K562 (cell line): ENCODE results near the gene SLC4A1. TPM values are rescaled to one million over a fixed set of nuclear protein-coding genes. Genes with fewer than 3 reads are reported as not detected.

Experiments
- CEBPG ChIP-seq, 3 experiments: fragments of 200-800 bp in 1 of 3; sonication (Bioruptor generic) in 1 of 3; sonication (generic) in 1 of 3; formaldehyde crosslinking in 1 of 3; IDR thresholded peaks in 2 of 3; conservative IDR thresholded peaks in 1 of 3; 2 replicates each; pipeline versions ENCODE4 v1.6.1 to v1.8.0; 2016 to 2022; ENCODE audit warnings: missing compliant biosample characterization in 2 of 3, missing genetic modification characterization in 2 of 3, mild to moderate bottlenecking in 1 of 3, missing genetic modification reagents in 1 of 3
- EGR1 ChIP-seq: fragments of 450-650 bp; conservative IDR thresholded peaks from 2 replicates; pipeline ENCODE4 v1.6.1; 2017; ENCODE audit warnings: mild to moderate bottlenecking
- MYNN ChIP-seq, 2 experiments: sonication (generic); formaldehyde crosslinking in 1 of 2; IDR thresholded peaks; 2 replicates each; pipeline versions ENCODE4 v1.5.0 to v1.6.1; 2016 to 2020; ENCODE audit warnings: antibody characterized with exemption in 1 of 2, missing genetic modification reagents in 1 of 2
- RBFOX2 ChIP-seq: fragments of 200-400 bp; formaldehyde crosslinking; IDR thresholded peaks from 2 replicates; pipeline ENCODE4 v1.6.1; 2017; ENCODE audit warnings: low read depth, mild to moderate bottlenecking, low read length, moderate library complexity
- RBM34 ChIP-seq: fragments of 200-400 bp; formaldehyde crosslinking; IDR thresholded peaks from 2 replicates; pipeline ENCODE4 v1.6.1; 2018; ENCODE audit warnings: low read length, borderline replicate concordance; ENCODE audit not compliant: insufficient read depth
- SNRNP70 ChIP-seq: fragments of 200-400 bp; formaldehyde crosslinking; optimal IDR thresholded peaks from 2 replicates; pipeline ENCODE3; 2017; ENCODE audit warnings: low read depth, low read length
- SUPT5H ChIP-seq: fragments of 450-650 bp; IDR thresholded peaks from 2 replicates; pipeline ENCODE4 v1.6.1; 2016
- ZNF282 ChIP-seq: sonication (generic); formaldehyde crosslinking; IDR thresholded peaks from 2 replicates; pipeline ENCODE4 v1.8.1; 2023; ENCODE audit warnings: missing genetic modification reagents
- polyA plus RNA-seq, 8 experiments: library from polyadenylated mRNA; depleted of rRNA in 4 of 8; stranded (reverse) in 5 of 8; unstranded in 3 of 8; fragments of >200 nt; fragmentation: Nextera tagmentation in 2 of 8; fragmentation: Illumina TruSeq in 1 of 8; extraction: Ambion mirVana in 2 of 8; extraction: Trizol in 1 of 8; gene quantifications; 2 replicates each; pipeline versions ENCODE4 v1.2.1 to v1.2.3, GENCODE V29; 2011 to 2014; ENCODE audit warnings: inconsistent platforms in 1 of 8, missing spikeins in 1 of 8
- total RNA-seq, 7 experiments: library from RNA; depleted of rRNA in 6 of 7; stranded (reverse); fragments of >200 nt in 6 of 7; fragmentation: Illumina TruSeq in 2 of 7; extraction: Trizol in 2 of 7; gene quantifications; 2 replicates each; pipeline versions ENCODE4 v1.2.1 to v1.2.3, GENCODE V29; 2011 to 2021; ENCODE audit warnings: low replicate concordance in 1 of 7

Gene SLC4A1
- total and polyA plus RNA-seq, 9 of the 15 experiments (the other 6 are each of a cell fraction or from before 2014, with no cell fraction given): 0.14 to 1.00 (median 0.53) TPM

DNA sequence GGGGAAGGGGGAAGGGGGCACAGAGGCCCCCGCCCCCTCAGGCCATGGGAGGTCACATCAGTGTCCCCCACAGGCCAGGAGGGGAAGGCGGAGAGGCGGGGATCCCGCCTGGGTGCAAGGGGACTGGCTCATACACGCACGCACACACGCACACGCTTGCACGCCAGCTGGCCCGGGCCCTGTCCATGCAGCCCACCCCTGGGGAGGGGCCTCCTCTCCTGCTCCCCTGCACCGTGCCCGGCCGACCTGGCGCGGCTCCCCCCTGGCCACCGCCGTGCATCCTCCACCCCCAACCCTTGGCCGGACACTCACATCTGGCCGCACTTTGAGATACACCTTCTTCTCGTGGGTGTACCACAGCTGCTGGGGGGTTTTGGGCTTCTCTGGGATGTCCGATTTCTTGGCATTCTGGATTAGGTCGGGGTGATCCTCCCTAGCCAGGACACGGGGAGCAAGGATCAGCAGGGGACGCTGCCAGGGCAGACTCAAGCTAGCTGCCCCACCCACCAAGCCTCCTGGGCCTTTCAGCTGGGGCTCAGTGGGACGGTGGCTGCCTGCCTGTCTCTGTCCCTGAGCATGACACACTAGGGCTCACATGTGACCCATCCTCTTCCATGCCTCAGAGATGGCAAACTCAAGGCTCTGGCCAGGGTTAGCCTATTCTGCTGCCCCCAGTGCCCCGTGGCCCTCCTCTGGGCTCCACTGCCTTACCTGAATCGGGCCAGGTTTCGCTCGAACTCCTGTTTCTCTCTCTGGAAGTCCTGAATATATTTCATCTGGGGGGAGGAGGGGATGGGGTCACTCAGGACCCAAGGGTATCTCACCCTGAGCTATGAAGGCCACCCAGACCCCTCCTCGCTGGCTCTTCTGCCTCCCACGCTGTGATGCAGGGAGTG is 55.2 kb downstream of the SLC4A1 start (continued):
- TF ChIP-seq MYNN (IDR thresholded peaks at IDR 0.05): 0 out of 2 replicates have a peak, but pooled peaks have one; percentile 9
- no peak for TF ChIP-seq MYNN (CRISPR knock-in tag; IDR thresholded peaks at IDR 0.05)
- TF ChIP-seq EGR1: 0 out of 2 replicates have a peak, but pooled peaks have one; percentile 16
- TF ChIP-seq ZNF282 (CRISPR knock-in tag): no peak
- TF ChIP-seq CEBPG (CRISPR knock-in tag; IDR thresholded peaks at IDR 0.05): no peak
- no peak for TF ChIP-seq CEBPG (tag; conservative IDR thresholded peaks at IDR 0.05 in 1 of 2, IDR thresholded peaks at IDR 0.05 in 1 of 2)
- peak; percentile 59 for TF ChIP-seq SUPT5H
- peak; percentile 65 for TF ChIP-seq RBFOX2
- peak; percentile 28 for TF ChIP-seq SNRNP70
- TF ChIP-seq RBM34: no peak
- TF ChIP-seq, all 486 proteins: peak for 12
